Ramos (cell line): ENCODE data around the gene TMEM176B.

ENCODE experiments used
- in situ Hi-C: fragments of 300-500 bp; cut with MboI; formaldehyde crosslinking; loops from one replicate; pipeline ENCODE4 v1.14.3; 2022; ENCODE audit warnings: low sequenced_read_pairs; ENCODE audit not compliant: unreplicated experiment

Gene TMEM176B

GRCh38 chr7:150793569-150794238 lies 6.5 kb downstream of the TMEM176B start:
- in situ Hi-C loops = no loop called here

- in situ Hi-C loops = no loop called here
Observed at GRCh38 chr7:150791746-150792452, 8.3 kb downstream of the TMEM176B start.

GRCh38 chr7:150791304-150791703 lies 8.9 kb downstream of the TMEM176B start:
- in situ Hi-C loops = no loop called here

DNA sequence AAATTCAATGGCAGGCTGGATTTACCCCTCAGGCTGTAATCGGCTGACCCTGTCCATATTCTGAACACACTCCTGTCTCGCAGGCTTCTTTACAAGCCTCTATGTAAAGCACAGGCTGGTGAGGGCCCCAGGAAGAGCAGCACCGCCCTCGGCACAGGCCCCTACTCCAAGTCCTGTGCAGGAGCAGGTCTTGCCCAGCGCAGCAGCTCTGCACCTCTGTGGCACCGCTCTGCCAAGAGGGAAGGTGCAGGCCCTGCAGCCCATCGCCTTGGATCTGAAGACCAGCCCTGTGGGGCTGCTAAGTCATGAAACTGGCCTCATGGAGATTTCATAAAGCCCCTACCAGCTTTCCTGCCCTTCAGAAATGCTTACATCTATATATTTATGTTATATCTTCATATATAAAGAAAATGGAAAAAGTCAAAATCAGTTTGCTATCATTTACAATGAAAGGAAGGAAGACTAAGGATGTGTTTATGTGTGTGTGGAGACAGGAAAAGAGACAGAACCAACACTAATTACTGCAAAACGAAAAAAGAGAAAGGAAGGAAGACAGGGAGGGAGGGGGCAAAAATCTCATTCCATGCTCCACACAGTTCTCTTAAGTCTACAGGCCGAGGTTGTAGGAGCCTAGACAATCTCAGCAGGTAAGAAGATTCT lies 9.6 kb downstream of the TMEM176B start:
- in situ Hi-C loops = no loop called here

DNA sequence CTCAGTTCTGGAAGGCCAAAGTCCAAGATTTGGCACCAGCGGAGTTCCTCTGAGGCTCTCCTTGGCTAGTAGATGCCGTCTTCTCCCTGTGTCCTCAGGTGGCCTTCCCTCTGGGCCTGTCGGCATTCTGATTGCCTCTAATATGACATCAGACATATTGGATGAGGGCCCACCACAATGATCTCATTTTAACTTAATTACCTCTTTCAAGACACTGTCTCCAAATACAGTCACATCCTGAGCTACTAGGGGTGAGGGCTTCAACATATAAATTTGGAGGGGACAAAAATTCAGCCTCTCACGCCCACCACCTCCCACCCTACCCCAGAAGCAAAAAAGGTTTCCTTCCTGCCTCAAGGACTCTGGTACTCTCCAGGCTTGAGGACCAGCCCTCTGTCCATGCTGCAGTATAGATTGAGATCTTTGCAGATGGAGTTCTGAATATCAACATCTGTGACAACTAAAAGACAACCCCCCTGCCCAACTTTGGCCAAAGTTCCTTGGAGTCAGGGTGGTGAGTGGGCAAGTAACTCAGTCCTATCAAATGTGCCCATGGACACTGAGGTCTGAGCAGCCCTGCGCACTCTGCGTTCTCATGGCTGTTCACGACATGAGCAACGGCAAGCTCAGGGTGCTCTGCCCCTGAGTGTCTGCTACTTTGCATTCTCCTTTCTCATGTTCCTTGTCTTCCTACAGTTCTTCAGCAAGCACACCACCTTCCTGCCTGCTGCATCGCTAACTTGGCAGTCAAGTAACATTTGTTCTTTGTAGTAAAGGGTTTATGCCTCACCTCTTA lies 11.5 kb downstream of the TMEM176B start:
- in situ Hi-C loops = loop anchor here (5.0 to 10.0 kb wide), 2 partner anchors 199 to 316 kb away; no protein-coding TSS in a partner anchor

- in situ Hi-C loops = loop anchor here (5.0 to 10.0 kb wide), 2 partner anchors 200 to 317 kb away; no protein-coding TSS in a partner anchor
Observed at GRCh38 chr7:150787321-150788281, 12.6 kb downstream of the TMEM176B start.

DNA sequence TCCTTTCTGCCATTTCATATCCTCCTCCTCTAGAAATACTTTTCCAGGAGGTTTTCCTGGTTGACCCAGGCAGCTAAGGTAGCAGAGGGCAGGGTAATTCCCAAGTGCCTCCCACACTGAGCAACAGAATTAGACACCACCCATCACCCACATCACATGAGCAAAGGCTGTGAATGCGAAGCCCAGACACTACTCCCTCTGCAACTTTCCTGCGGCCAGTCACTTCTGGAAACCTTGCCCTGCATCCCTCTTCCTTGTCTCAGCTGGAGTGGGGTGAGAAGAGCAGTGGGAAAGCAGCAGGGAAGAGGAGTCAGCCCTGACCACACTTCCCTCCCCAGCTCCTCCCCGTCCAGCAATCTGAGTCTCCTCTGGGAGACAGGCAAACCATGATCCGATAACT lies 15.2 kb downstream of the TMEM176B start:
- in situ Hi-C loops = loop anchor here (5.0 to 10.0 kb wide), 2 partner anchors 202 to 320 kb away; no protein-coding TSS in a partner anchor

GRCh38 chr7:150784120-150784736 lies 15.9 kb downstream of the TMEM176B start:
- in situ Hi-C loops = loop anchor here (10.0 kb wide), 1 partner anchor 321 kb away; no protein-coding TSS in a partner anchor

GRCh38 chr7:150781961-150782360 lies 18.2 kb downstream of the TMEM176B start:
- in situ Hi-C loops = loop anchor here (10.0 kb wide), 1 partner anchor 323 kb away; no protein-coding TSS in a partner anchor

GRCh38 chr7:150781103-150781502 lies 19.1 kb downstream of the TMEM176B start:
- in situ Hi-C loops = loop anchor here (10.0 kb wide), 1 partner anchor 324 kb away; no protein-coding TSS in a partner anchor

DNA sequence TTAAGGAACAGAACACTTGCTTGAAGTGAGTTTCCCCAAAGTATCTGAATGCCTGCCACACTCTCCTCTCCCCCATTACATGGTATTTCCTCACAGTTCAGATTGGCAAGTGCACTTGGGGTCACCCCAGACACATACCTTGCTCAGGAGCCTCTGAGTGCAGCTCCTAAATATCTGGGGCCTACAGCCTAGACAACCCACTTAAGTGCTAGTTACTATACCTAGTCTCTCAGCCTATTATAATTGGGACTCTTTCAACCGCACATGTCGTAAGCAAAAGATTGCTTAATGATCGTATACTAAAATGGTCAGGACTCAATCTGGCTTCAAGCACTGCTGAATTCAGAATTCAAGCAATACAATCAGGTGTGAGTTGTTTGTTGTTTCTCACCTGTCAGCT lies 19.9 kb downstream of the TMEM176B start:
- in situ Hi-C loops = loop anchor here (10.0 kb wide), 1 partner anchor 325 kb away; no protein-coding TSS in a partner anchor

GRCh38 chr7:150778738-150779301 lies 21.3 kb downstream of the TMEM176B start:
- in situ Hi-C loops = no loop called here

- in situ Hi-C loops = no loop called here
Observed at GRCh38 chr7:150778014-150778737, 22.0 kb downstream of the TMEM176B start.

DNA sequence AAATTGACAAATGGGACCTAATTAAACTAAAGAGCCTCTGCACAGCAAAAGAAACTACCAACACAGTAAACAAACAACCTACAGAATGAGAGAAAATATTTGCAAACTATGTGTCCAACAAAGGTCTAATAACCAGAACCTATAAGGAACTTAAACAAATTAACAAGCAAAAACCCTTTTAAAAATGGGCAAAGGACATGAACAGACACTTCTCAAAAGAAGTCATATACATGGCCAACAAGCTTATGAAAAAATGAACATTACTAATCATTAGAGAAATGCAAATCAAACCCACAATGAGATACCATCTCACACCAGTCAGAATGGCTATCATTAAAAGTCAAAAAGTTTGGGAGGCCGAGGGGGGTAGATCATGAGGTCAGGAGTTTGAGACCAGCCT lies 26.0 kb downstream of the TMEM176B start:
- in situ Hi-C loops = loop anchor here (25.0 kb wide), 1 partner anchor 487 kb away; no protein-coding TSS in a partner anchor

DNA sequence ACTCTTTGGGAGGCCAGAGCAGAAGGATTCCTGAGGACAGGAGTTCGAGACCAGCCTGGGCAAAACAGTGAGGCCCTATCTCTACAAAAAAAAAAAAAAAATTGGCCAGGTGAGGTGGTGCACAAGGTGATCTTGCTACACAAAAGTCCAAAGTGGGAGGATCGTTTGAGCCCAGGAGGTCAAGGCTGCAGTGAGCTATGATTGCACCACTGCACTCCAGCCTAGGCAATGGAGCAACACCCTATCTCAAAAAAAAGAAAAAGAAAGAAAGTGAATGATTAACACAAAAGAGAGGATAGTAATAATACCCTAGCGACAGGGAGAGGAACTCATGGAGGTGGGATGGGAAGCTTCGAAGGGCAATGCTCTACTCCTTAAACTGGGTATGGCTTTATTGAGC lies 30.4 kb downstream of the TMEM176B start:
- in situ Hi-C loops = loop anchor here (25.0 kb wide), 1 partner anchor 482 kb away; no protein-coding TSS in a partner anchor

GRCh38 chr7:150766334-150766709 lies 33.8 kb downstream of the TMEM176B start:
- in situ Hi-C loops = loop anchor here (25.0 kb wide), 1 partner anchor 479 kb away; no protein-coding TSS in a partner anchor

- in situ Hi-C loops = loop anchor here (10.0 to 25.0 kb wide), 2 partner anchors 315 to 472 kb away; no protein-coding TSS in a partner anchor
Observed at GRCh38 chr7:150759479-150759878, 40.7 kb downstream of the TMEM176B start.
